NT2/D1 (cell line): ENCODE measurements around the gene ZSCAN5B.
"Not testable (repeated sequence)": the region's sequence is repeated elsewhere in the genome, so short reads cannot be mapped to it uniquely, and the experiment has no call there.

ENCODE experiments used
- DNase-seq: peaks from one replicate; pipeline ENCODE4 v3.0.0-alpha.2; 2011; ENCODE audit warnings: low read depth, low spot score
- H3K27me3 ChIP-seq: 2 replicates; pipeline ENCODE4 v1.6.0; 2011; ENCODE audit warnings: mild to moderate bottlenecking; ENCODE audit not compliant: insufficient read length, insufficient read depth
- H3K36me3 ChIP-seq: 2 replicates; pipeline ENCODE4 v1.6.1; 2011; ENCODE audit warnings: mild to moderate bottlenecking, low read length, mixed read lengths; ENCODE audit not compliant: insufficient read depth, insufficient read length
- H3K4me1 ChIP-seq: 2 replicates; pipeline ENCODE4 v1.5.1; 2011; ENCODE audit not compliant: insufficient read depth, insufficient read length
- H3K4me3 ChIP-seq: 2 replicates; pipeline ENCODE4 v1.5.1; 2011; ENCODE audit warnings: low read depth; ENCODE audit not compliant: insufficient read length
- H3K9ac ChIP-seq: 2 replicates; pipeline ENCODE4 v1.6.0; 2011; ENCODE audit warnings: low read depth; ENCODE audit not compliant: insufficient read length
- H3K9me3 ChIP-seq: 2 replicates; pipeline ENCODE4 v1.5.1; 2011; ENCODE audit warnings: mild to moderate bottlenecking, low read length; ENCODE audit not compliant: insufficient read depth
- SUZ12 ChIP-seq: IDR thresholded peaks from 2 replicates; pipeline ENCODE4 v1.6.1; 2011; ENCODE audit not compliant: insufficient read length, insufficient read depth; ENCODE audit errors: extremely low read depth
- YY1 ChIP-seq: IDR thresholded peaks from 2 replicates; pipeline ENCODE4 v1.6.1; 2011; ENCODE audit not compliant: insufficient read length, insufficient read depth
- ZNF274 ChIP-seq: IDR thresholded peaks from 2 replicates; pipeline ENCODE4 v1.6.1; 2011; ENCODE audit warnings: mild to moderate bottlenecking, low read depth, low read length

Gene ZSCAN5B

DNA sequence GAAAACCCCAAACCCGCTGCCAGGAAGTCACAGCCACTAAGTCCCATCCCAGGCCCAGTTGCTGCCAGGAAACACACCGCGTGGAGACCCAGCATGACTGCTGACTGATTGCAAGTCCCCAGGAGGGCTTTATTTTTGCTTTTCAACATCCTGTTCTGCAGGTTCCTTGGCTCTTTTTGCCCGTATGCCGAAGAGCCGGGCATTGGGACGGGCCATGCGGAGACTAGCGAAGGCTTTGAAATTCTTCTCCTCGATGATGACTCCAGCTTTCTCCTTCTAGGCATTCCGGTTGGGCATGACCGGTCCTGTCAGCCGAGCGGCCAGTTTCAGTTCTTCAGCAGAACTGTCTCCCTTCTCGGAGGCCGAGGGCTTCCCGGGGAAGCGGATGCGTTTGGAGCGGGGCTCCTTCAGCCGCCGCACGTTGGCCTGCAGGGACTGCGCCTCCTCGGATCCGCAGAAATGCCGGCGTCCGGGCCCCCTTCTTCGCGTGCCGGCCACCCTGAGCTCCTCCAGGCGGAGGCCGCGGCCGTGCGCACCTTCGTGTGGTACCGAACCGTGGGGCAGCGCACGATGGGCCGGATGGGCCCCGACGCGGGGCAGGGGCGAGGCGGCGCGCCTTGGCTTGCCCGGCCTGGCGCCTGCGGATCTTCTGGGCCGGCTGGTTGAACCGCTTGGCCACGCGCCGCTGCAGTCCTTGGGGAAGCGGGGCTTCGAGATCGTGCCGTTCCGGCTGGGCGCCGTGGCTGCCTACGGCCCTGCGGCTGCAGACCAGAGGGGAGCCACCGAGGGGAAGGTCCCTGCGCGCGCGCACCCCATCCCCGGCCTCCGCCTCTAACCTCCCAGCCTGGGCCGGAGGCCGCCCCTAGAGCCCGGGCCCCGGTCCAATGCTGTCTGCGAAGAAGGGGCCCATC lies 19.7 kb upstream of the ZSCAN5B start:
- TF ChIP-seq YY1 (no peak), ZNF274 (no peak), SUZ12 (no peak)
- no peak for DNase-seq
- Histone ChIP-seq H3K27me3 (no peaks in the 10 kb centered on the region), H3K4me3 (no peak overlapping the region), H3K9ac (no peak overlapping the region), H3K4me1 (no peaks in the 10 kb centered on the region), H3K36me3 (no peaks in the 10 kb centered on the region), H3K9me3 (no peaks in the 10 kb centered on the region)

DNA sequence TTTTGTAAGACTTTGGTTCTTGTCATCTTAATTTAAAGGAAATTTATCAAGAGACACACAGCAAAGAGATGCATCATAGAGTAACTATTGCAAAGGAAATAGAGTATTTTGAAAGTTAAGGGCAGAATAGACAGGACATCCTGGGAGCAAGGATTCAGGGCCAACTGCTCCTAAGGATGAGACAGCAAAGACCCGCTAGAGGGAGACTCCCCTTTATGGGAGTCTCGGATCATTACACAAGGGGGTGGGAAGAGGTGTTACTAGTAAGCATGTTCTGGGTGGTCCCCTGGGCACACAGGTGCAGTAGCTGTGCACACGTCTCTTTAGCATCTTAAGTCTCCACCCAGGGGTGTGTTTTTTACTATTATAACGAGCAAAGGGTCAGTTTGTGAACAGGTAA lies 14.1 kb upstream of the ZSCAN5B start:
- no peak for DNase-seq
- no peak overlapping the region for H3K4me3 ChIP-seq
- H3K36me3 ChIP-seq, result no peaks in the 10 kb centered on the region
- no peaks in the 10 kb centered on the region for H3K27me3 ChIP-seq
- no peak overlapping the region for H3K9ac ChIP-seq
- H3K4me1 ChIP-seq, result no peaks in the 10 kb centered on the region
- H3K9me3 ChIP-seq, result no peaks in the 10 kb centered on the region
- TF ChIP-seq SUZ12, result no peak
- no peak for TF ChIP-seq ZNF274
- TF ChIP-seq YY1, result no peak

DNA sequence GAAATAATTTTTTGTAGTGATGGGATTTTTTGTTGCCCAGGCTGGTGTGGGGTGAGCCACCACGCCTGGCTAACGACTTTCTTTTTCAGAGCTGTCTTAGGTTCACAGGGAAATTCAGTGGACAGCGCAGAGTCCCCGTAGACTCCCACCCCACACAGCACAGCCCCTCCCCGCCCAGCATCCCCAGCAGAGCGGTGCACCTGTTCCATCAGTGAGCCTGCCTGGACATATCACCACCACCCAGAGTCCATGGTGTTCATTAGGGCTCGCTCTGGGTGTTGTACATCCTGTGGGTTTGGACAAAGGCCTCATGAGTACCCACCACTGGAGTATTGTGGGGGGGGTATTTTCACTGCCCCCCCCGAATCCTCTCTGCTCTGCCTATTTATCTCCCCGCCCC lies 12.5 kb upstream of the ZSCAN5B start:
- not testable (repeated sequence) for DNase-seq, H3K27me3 ChIP-seq, H3K9ac ChIP-seq, H3K4me3 ChIP-seq, H3K36me3 ChIP-seq, H3K4me1 ChIP-seq, H3K9me3 ChIP-seq

DNA sequence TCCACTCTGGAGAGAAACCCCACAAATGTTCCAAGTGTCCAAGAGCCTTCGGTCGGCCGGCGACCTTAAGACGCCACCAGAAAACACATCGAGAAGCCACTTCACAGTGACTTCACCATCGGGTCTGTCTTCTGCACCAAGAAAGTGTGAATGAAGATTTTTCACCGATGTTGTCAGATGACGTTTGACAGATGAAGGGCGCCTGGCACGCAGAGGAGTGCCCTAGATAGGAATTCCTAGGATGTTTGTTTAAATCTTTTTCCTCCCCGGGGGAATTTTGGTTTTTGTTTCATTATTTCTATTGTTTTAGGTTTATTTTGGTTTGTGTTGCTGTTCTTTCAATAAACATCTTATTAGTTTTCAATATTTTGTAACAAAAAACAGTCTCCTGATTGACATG lies 11.5 kb upstream of the ZSCAN5B start:
- no peak overlapping the region for H3K9ac ChIP-seq
- H3K4me1 ChIP-seq, result no peaks in the 10 kb centered on the region
- TF ChIP-seq SUZ12 (no peak), ZNF274 (no peak), YY1 (no peak)
- H3K9me3 ChIP-seq, result no peaks in the 10 kb centered on the region
- H3K36me3 ChIP-seq, result no peaks in the 10 kb centered on the region
- no peak overlapping the region for H3K4me3 ChIP-seq
- no peaks in the 10 kb centered on the region for H3K27me3 ChIP-seq
- DNase-seq, result no peak

DNA sequence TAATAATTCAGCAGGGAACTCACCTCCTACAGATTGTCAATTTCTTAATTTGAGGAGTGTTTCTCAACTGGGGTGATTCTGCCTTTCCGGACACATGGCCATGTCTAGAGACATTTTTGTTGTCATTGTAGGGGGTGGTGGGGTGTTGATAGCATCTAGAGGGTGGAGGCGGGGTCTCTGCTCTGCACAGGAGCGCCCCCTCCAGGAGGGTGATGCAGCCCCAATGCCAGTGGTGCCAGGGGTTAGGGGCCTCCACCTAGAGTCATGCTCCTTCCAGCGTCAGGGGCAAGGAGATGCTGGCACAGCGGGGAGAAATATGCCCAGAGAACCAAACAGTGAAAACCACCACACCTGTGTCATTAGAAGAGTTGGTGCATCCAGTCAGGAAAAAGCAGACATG lies 10.0 kb upstream of the ZSCAN5B start:
- H3K9me3 ChIP-seq, H3K4me1 ChIP-seq: not testable (repeated sequence)

DNA sequence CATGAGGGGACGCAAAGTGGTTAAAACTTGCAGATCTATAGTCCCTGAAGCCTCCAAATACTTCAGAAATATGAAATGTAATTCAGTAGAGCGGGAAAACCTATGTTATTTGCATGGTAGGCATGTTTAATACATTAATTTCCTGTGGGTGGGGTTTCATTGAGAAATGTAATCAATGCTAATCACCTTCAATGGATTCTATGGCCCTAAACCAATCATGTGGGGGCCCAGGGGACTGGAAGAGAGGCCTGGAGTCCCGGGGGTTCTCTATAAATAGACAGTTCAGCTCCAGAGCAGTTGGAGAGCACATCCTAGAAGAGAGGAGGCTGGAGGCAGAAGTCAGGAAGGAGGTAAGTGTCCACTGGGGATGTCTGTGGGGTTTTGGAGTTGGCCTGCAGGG lies 4.4 kb upstream of the ZSCAN5B start, which contains the start of gene ZSCAN5C:
Gene ZSCAN5C, plus strand, starts transcription at position 301 of the 400 bp plus-strand sequence. CDS start 3,641 bp downstream, outside the sequence.
- Histone ChIP-seq H3K36me3 (no peaks in the 10 kb centered on the region), H3K4me3 (no peak within 1 kb of the TSS), H3K9ac (no peak within 1 kb of the TSS), H3K4me1 (no peaks in the 10 kb centered on the region), H3K9me3 (no peaks in the 10 kb centered on the region), H3K27me3 (no peaks in the 10 kb centered on the region)
- DNase-seq, result no peak
- no peak for TF ChIP-seq ZNF274
- no peak for TF ChIP-seq YY1
- no peak for TF ChIP-seq SUZ12

More for the DNA sequence above, 10.0 kb upstream of the ZSCAN5B start:
- DNase-seq, H3K4me3 ChIP-seq, H3K36me3 ChIP-seq, H3K9ac ChIP-seq, H3K27me3 ChIP-seq: not testable (repeated sequence)

DNA sequence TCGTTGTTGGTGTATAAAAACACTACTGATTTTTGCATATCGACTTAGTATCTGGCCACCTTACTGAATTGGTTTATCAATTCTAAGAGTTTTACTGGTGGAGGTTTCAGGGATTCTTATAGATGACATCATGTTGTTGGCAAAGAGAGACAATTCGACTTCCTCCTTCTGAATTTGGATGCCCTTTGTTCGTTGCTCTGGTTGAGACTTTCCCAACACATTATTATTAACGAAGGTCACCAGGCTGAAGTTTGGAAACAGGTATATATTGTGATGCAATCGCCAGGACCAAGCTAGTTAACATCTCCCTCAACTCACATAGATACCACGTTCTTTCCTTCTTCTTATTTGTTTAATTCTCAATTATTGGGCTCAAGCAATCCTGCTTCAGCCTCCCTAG lies 2.1 kb upstream of the ZSCAN5B start:
- TF ChIP-seq ZNF274 (no peak), SUZ12 (no peak), YY1 (no peak)
- no peaks in the 10 kb centered on the region for H3K27me3 ChIP-seq
- H3K4me3 ChIP-seq, result no peak overlapping the region
- H3K4me1 ChIP-seq, result no peaks in the 10 kb centered on the region
- no peak for DNase-seq
- H3K9ac ChIP-seq, result no peak overlapping the region
- no peaks in the 10 kb centered on the region for H3K9me3 ChIP-seq
- no peaks in the 10 kb centered on the region for H3K36me3 ChIP-seq
